SK-N-SH treated with all-trans-retinoic acid at 6 μM for 48 hours (cell line): ENCODE data around the gene PPP1R10.

Experiments
- ATAC-seq: fragments of 200-7000 bp; cut with Tn5 transposase; 3 replicates; pipeline ENCODE4 v1.9.1; 2020; ENCODE audit warnings: mild to moderate bottlenecking, moderate library complexity
- ARNTL ChIP-seq: fragments of 450-650 bp; formaldehyde crosslinking; IDR thresholded peaks from 2 replicates; pipeline ENCODE4 v1.5.0; 2020; ENCODE audit warnings: low read depth, mild to moderate bottlenecking, moderate library complexity, borderline replicate concordance
- BACH2 ChIP-seq: fragments of 250-450 bp; sonication (Bioruptor Pico); IDR thresholded peaks from 2 replicates; pipeline ENCODE4 v1.9.0; 2021; ENCODE audit warnings: mild to moderate bottlenecking, borderline replicate concordance
- CSDC2 ChIP-seq: fragments of 250-450 bp; sonication (Bioruptor Pico); IDR thresholded peaks from 2 replicates; pipeline ENCODE4 v1.5.0; 2020; ENCODE audit warnings: mild to moderate bottlenecking, moderate library complexity
- ESRRG ChIP-seq: fragments of 250-450 bp; sonication (Bioruptor Pico); IDR thresholded peaks from 2 replicates; pipeline ENCODE4 v1.6.1; 2021; ENCODE audit warnings: mild to moderate bottlenecking
- GLIS3 ChIP-seq: fragments of 250-450 bp; sonication (Bioruptor Pico); IDR thresholded peaks from 2 replicates; pipeline ENCODE4 v1.5.0; 2020; ENCODE audit warnings: mild to moderate bottlenecking, moderate library complexity
- ISL1 ChIP-seq: fragments of 250-450 bp; sonication (Bioruptor Pico); IDR thresholded peaks from 2 replicates; pipeline ENCODE4 v2.1.2; 2022; ENCODE audit warnings: mild to moderate bottlenecking, moderate library complexity
- OSR1 ChIP-seq: fragments of 250-450 bp; sonication (Bioruptor Pico); IDR thresholded peaks from 2 replicates; pipeline ENCODE4 v1.8.0; 2022; ENCODE audit warnings: moderate library complexity, mild to moderate bottlenecking, inconsistent platforms
- PPARA ChIP-seq: fragments of 250-450 bp; sonication (Bioruptor Pico); IDR thresholded peaks from 2 replicates; pipeline ENCODE4 v1.5.0; 2020; ENCODE audit warnings: mild to moderate bottlenecking, borderline replicate concordance
- RARB ChIP-seq: fragments of 250-450 bp; sonication (Bioruptor Pico); IDR thresholded peaks from 2 replicates; pipeline ENCODE4 v1.8.0; 2021; ENCODE audit warnings: mild to moderate bottlenecking, moderate library complexity
- SNAI2 ChIP-seq: fragments of 250-450 bp; sonication (Bioruptor Pico); IDR thresholded peaks from 2 replicates; pipeline ENCODE4 v1.5.0; 2020; ENCODE audit warnings: mild to moderate bottlenecking, moderate library complexity
- TCF4 ChIP-seq: fragments of 250-450 bp; sonication (Bioruptor Pico); IDR thresholded peaks from 2 replicates; pipeline ENCODE4 v1.8.0; 2021; ENCODE audit warnings: mild to moderate bottlenecking, moderate library complexity, borderline replicate concordance
- TOX ChIP-seq: fragments of 250-450 bp; sonication (Bioruptor Pico); IDR thresholded peaks from 2 replicates; pipeline ENCODE4 v1.8.0; 2021; ENCODE audit warnings: mild to moderate bottlenecking, moderate library complexity, borderline replicate concordance
- ZFP3 ChIP-seq: fragments of 250-450 bp; sonication (Bioruptor Pico); IDR thresholded peaks from 2 replicates; pipeline ENCODE4 v1.5.0; 2020; ENCODE audit warnings: mild to moderate bottlenecking, moderate library complexity
- ZFP30 ChIP-seq: fragments of 450-650 bp; formaldehyde crosslinking; IDR thresholded peaks from 2 replicates; pipeline ENCODE4 v1.5.0; 2022; ENCODE audit warnings: mild to moderate bottlenecking, moderate library complexity
- ZNF565 ChIP-seq: fragments of 450-650 bp; formaldehyde crosslinking; conservative IDR thresholded peaks from 2 replicates; pipeline ENCODE4 v1.5.0; 2020; ENCODE audit warnings: low read depth, mild to moderate bottlenecking, moderate library complexity
- ZNF70 ChIP-seq: fragments of 450-650 bp; formaldehyde crosslinking; IDR thresholded peaks from 2 replicates; pipeline ENCODE4 v1.5.0; 2020; ENCODE audit warnings: mild to moderate bottlenecking, moderate library complexity
- ZNF8 ChIP-seq: fragments of 450-650 bp; formaldehyde crosslinking; IDR thresholded peaks from 2 replicates; pipeline ENCODE4 v1.5.0; 2020; ENCODE audit warnings: mild to moderate bottlenecking, moderate library complexity
- TF ChIP-seq, protein P1 (sequence below): fragments of 250-450 bp; sonication (Bioruptor Pico); IDR thresholded peaks from 2 replicates; pipeline ENCODE4 v1.5.1; 2021; ENCODE audit warnings: mild to moderate bottlenecking, moderate library complexity
- TF ChIP-seq, protein P2 (sequence below): fragments of 250-450 bp; sonication (Bioruptor Pico); IDR thresholded peaks from 2 replicates; pipeline ENCODE4 v1.5.0; 2020; ENCODE audit warnings: mild to moderate bottlenecking, moderate library complexity
- TF ChIP-seq, protein P3 (sequence below): fragments of 250-450 bp; sonication (Bioruptor Pico); IDR thresholded peaks from 2 replicates; pipeline ENCODE4 v1.5.1; 2020; ENCODE audit warnings: low read depth, mild to moderate bottlenecking, moderate library complexity
- TF ChIP-seq, protein P4 (sequence below): fragments of 250-450 bp; sonication (Bioruptor Pico); IDR thresholded peaks from 2 replicates; pipeline ENCODE4 v1.8.0; 2021; ENCODE audit warnings: low read depth, mild to moderate bottlenecking, moderate library complexity, borderline replicate concordance

The PPP1R10 gene

DNA sequence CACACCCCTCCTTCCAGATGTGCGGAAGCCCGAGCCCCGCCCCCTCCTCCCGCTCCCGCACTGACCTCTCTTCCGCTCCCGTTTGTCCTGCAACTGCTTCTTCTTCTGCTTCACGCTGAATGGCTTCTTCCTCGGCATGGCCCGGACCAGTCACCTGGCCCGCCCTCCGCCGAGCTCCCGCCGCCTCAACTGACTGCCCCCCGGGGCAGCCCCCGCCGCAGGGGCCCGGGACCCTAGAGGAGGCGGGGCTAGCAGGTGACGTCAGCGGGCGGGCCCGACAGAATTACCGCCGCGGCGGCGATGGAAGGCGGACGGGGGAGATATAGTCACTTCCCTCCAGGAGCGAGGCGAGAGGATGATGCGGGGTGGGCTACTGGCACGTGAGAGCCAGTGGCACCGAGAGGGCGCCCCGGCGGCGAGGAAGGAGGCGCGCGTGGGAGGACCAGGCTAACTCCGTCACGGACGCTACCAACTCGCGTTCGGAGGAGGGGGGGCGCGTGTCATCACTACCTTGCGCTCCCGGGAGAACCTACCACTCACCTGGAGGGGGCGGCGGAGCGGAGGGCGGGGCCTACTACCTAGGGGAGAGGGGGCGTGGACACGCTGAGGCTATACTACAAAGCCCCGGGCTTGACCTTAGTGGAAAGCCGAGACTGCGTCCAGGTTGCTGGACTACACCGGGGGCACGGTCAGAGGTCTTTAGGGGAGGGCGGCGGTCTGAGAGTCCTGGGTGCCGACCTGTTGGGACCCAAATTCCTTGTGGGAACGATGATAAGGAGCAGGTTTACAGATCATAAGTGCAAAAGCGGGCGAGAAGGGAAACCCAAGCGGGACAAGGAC lies 60.8 kb downstream of the PPP1R10 start, which contains the start of gene GNL1:
GNL1 (minus strand) TSS at position 424 of the 840 bp plus-strand sequence; CDS start at position 138, 286 bp downstream.
- TF ChIP-seq PPARA (CRISPR knock-in tag) (no peak), ISL1 (CRISPR knock-in tag) (no peak), CSDC2 (CRISPR knock-in tag) (peak; percentile 47; the same call in 1 of the 2 replicates)
- peak; percentile 81 for ATAC-seq

DNA sequence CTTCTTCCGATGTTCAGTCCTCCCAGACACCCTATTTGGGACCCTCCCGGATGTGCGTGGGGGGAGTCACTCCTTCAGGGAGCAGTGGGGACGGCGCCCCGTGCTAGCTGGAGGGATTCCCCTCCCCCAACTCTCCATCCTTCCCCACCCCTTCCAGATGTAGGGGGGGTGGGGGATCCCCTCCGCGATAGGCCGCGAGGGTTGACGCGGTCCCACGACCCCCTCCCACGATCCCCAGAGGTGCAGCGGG lies 61.3 kb downstream of the PPP1R10 start:
- ATAC-seq = peak; percentile 15
- TF ChIP-seq, protein P1, sequence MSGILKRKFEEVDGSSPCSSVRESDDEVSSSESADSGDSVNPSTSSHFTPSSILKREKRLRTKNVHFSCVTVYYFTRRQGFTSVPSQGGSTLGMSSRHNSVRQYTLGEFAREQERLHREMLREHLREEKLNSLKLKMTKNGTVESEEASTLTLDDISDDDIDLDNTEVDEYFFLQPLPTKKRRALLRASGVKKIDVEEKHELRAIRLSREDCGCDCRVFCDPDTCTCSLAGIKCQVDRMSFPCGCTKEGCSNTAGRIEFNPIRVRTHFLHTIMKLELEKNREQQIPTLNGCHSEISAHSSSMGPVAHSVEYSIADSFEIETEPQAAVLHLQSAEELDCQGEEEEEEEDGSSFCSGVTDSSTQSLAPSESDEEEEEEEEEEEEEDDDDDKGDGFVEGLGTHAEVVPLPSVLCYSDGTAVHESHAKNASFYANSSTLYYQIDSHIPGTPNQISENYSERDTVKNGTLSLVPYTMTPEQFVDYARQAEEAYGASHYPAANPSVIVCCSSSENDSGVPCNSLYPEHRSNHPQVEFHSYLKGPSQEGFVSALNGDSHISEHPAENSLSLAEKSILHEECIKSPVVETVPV (CRISPR knock-in tag) = no peak
- TF ChIP-seq SNAI2 (CRISPR knock-in tag) (no peak), TOX (CRISPR knock-in tag) (no peak), BACH2 (CRISPR knock-in tag) (no peak), ISL1 (CRISPR knock-in tag) (no peak), ZFP3 (CRISPR knock-in tag) (no peak), ARNTL (CRISPR knock-in tag) (no peak), ZFP30 (no peak), TCF4 (CRISPR knock-in tag) (no peak), GLIS3 (CRISPR knock-in tag) (no peak), ZNF565 (CRISPR knock-in tag) (no peak)
- TF ChIP-seq, protein P2, sequence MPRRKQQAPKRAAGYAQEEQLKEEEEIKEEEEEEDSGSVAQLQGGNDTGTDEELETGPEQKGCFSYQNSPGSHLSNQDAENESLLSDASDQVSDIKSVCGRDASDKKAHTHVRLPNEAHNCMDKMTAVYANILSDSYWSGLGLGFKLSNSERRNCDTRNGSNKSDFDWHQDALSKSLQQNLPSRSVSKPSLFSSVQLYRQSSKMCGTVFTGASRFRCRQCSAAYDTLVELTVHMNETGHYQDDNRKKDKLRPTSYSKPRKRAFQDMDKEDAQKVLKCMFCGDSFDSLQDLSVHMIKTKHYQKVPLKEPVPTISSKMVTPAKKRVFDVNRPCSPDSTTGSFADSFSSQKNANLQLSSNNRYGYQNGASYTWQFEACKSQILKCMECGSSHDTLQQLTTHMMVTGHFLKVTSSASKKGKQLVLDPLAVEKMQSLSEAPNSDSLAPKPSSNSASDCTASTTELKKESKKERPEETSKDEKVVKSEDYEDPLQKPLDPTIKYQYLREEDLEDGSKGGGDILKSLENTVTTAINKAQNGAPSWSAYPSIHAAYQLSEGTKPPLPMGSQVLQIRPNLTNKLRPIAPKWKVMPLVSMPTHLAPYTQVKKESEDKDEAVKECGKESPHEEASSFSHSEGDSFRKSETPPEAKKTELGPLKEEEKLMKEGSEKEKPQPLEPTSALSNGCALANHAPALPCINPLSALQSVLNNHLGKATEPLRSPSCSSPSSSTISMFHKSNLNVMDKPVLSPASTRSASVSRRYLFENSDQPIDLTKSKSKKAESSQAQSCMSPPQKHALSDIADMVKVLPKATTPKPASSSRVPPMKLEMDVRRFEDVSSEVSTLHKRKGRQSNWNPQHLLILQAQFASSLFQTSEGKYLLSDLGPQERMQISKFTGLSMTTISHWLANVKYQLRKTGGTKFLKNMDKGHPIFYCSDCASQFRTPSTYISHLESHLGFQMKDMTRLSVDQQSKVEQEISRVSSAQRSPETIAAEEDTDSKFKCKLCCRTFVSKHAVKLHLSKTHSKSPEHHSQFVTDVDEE (CRISPR knock-in tag) = no peak
- TF ChIP-seq, protein P3, sequence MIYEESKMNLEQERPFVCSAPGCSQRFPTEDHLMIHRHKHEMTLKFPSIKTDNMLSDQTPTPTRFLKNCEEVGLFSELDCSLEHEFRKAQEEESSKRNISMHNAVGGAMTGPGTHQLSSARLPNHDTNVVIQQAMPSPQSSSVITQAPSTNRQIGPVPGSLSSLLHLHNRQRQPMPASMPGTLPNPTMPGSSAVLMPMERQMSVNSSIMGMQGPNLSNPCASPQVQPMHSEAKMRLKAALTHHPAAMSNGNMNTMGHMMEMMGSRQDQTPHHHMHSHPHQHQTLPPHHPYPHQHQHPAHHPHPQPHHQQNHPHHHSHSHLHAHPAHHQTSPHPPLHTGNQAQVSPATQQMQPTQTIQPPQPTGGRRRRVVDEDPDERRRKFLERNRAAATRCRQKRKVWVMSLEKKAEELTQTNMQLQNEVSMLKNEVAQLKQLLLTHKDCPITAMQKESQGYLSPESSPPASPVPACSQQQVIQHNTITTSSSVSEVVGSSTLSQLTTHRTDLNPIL (CRISPR knock-in tag) = no peak

DNA sequence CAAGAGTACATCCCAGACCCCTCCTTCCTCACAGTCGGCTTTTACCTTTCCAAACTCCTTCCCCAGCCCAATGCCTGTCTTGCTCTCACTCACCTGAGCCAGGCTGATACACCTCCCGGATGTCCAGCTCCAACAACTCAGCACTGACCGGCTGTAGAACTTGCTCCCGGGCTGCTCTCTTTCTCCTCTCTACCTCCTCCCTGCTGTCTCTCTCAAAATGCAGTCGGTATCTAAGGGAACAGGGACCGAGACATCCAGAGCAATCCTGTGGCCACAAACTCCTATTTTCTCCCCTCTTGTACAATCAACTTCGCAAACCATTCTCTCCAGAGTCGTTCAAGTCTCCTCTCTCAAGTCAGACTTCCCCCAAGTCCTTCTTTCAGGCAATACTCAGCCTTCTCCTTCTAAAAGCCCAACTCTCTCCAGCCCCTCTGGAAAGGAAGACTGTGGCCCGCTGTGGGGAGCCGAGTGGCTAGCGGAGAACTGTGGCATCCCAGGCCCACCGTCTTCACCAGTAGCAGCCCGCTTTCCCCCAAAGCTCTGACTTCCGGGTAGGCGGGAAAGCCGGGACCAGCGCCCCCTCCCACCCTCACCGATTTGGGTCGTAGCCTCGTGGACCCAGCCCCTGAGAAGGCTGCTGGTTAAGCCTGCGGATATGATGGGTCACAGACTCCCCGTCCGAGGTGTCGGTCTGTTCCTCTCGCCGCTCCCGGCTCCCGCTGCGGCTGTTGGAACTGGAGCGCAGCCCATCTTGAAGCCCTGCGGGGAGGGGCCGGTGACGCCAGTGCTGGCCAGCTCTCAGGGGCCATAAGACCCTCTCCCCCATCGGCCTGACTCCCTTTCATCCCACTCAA lies 61.9 kb downstream of the PPP1R10 start:
- peak; percentile 27 for ATAC-seq
- no peak for TF ChIP-seq RARB (CRISPR knock-in tag)
- no peak for TF ChIP-seq ZFP30
- TF ChIP-seq ZNF8 = no peak
- no peak for TF ChIP-seq GLIS3 (CRISPR knock-in tag)
- no peak for TF ChIP-seq PPARA (CRISPR knock-in tag)
- no peak for TF ChIP-seq SNAI2 (CRISPR knock-in tag)
- TF ChIP-seq, protein P4, sequence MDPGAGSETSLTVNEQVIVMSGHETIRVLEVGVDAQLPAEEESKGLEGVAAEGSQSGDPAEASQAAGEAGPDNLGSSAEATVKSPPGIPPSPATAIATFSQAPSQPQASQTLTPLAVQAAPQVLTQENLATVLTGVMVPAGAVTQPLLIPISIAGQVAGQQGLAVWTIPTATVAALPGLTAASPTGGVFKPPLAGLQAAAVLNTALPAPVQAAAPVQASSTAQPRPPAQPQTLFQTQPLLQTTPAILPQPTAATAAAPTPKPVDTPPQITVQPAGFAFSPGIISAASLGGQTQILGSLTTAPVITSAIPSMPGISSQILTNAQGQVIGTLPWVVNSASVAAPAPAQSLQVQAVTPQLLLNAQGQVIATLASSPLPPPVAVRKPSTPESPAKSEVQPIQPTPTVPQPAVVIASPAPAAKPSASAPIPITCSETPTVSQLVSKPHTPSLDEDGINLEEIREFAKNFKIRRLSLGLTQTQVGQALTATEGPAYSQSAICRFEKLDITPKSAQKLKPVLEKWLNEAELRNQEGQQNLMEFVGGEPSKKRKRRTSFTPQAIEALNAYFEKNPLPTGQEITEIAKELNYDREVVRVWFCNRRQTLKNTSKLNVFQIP = no peak
- TF ChIP-seq ZFP3 (CRISPR knock-in tag) = no peak
- no peak for TF ChIP-seq ESRRG (CRISPR knock-in tag)

DNA sequence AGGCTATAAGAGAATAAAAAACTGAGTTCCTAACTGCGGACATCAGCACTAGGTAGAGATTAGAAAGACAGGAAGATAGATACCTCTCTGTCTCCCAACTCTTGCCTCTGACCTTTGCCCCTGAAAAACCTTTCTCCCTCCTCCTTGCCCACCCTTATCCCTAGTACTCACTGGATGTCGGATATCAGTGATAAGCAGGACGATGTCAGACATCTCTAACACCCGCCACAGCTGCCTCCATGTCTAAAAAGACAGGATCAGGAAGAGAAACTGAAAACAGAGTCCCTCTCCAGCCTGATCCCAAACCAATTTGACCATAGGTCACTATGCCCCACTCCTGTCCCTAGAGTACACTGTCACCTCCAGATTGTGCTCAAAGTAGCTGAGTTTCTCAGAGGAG lies 62.6 kb downstream of the PPP1R10 start:
- TF ChIP-seq OSR1 (CRISPR knock-in tag) = no peak
- TF ChIP-seq ARNTL (CRISPR knock-in tag) = no peak
- TF ChIP-seq, protein P1 (CRISPR knock-in tag) = no peak
- TF ChIP-seq ISL1 (CRISPR knock-in tag) = no peak
- no peak for TF ChIP-seq ZFP3 (CRISPR knock-in tag)
- no peak for TF ChIP-seq ZNF70 (CRISPR knock-in tag)
- TF ChIP-seq ZFP30 = no peak
- TF ChIP-seq ZNF565 (CRISPR knock-in tag) = no peak
- no peak for ATAC-seq
